ENCODE data around the gene AKR1C1.

DNA sequence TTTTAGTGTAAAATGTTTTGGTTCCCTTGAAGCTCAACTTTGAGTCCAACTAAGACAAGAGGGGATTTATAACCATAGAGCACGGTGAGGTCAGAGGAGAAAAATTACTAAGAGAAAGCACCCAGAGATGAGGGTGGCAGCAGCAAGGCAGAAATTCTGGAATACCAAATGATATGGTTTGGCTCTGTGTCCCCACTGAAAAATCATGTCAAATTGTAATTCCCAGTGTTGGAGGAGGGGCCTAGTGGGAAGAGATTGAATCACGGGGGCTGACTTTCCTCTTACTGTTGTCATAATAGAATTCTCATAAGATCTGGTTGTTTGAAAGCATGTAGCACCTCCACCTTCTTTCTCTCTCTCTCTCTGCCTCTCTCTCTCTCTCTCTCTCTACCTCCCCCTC lies 19.4 kb upstream of the AKR1C1 start:
- TF ChIP-seq, protein P1, sequence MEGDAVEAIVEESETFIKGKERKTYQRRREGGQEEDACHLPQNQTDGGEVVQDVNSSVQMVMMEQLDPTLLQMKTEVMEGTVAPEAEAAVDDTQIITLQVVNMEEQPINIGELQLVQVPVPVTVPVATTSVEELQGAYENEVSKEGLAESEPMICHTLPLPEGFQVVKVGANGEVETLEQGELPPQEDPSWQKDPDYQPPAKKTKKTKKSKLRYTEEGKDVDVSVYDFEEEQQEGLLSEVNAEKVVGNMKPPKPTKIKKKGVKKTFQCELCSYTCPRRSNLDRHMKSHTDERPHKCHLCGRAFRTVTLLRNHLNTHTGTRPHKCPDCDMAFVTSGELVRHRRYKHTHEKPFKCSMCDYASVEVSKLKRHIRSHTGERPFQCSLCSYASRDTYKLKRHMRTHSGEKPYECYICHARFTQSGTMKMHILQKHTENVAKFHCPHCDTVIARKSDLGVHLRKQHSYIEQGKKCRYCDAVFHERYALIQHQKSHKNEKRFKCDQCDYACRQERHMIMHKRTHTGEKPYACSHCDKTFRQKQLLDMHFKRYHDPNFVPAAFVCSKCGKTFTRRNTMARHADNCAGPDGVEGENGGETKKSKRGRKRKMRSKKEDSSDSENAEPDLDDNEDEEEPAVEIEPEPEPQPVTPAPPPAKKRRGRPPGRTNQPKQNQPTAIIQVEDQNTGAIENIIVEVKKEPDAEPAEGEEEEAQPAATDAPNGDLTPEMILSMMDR (IDR thresholded peaks at IDR 0.05; ENCODE audit: low read length): no peak
- TF ChIP-seq EZH2 (IDR thresholded peaks at IDR 0.05; ENCODE audit: borderline replicate concordance, low read length): no peak

All from OCI-LY1 (cell line).